ENCODE results near the gene ACTA2.
A peak's percentile ranks its signal among the peaks of the same experiment; 100 is the strongest.
"Not testable (repeated sequence)": the region's sequence is repeated elsewhere in the genome, so short reads cannot be mapped to it uniquely, and the experiment has no call there.

ACTA2 gene

GRCh38 chr10:88949051-88949450, 3.5 kb downstream of the ACTA2 start:
- DNase-seq = no peak

DNA sequence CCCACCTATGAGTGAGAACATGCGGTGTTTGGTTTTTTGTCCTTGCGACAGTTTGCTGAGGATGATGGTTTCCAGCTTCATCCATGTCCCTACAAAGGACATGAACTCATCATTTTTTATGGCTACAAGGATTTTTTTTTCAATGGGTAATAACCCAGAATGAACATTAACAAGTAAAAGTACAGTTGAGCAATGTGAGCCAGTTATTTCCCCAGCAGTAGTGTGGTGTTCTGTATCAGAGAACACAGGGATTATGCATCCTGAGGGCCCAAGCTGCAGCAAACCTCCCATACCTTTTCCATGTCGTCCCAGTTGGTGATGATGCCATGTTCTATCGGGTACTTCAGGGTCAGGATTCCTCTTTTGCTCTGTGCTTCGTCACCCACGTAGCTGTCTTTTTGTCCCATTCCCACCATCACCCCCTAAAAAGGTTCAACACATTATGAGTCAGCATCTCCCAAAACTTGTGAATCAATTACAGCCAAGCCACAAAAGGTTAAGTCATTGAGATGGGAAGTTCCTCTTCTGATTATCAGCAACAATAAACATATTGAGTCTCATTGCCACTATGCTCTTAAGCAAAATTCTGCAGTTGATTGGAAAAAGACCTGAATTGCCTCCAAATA, 5.5 kb downstream of the ACTA2 start:
- DNase-seq = no peak

DNA sequence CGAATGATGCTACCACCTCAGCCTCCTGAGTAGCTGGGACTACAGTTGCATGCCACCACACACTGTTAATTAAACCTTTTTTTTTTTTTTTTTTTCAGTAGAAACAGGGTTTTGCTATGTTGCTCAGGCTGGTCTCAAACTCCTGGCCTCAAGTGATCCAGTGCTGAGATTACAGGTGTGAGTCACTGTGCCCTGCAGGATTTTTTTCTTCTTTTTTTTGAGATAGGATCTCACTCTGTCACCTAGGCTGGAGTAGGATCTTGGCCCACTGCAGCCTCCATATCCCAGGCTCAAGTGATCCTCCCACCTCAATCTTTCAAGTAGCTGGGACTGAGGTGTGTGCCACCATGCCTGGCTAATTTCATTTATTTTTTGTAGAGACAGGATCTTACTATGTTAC, 6.4 kb downstream of the ACTA2 start:
- DNase-seq = no peak

- DNase-seq = no peak
Measured at GRCh38 chr10:88944813-88945212, 7.8 kb downstream of the ACTA2 start.

- DNase-seq = no peak
Measured at GRCh38 chr10:88943778-88944177, 8.8 kb downstream of the ACTA2 start.

DNA sequence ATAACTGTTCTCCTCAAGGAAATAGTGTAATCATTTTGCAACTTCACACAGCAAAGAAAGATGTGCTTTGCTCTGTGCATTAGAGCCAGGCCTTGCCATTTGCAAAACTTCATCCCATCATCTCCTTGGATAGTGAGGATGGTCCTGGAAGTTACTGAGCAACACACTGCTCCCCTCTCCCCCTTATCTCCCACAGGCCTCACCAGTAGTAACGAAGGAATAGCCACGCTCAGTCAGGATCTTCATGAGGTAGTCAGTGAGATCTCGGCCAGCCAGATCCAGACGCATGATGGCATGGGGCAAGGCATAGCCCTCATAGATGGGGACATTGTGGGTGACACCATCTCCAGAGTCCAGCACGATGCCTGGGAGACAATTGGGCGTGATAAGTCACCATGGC, 11.5 kb downstream of the ACTA2 start:
- no peak for DNase-seq

DNA sequence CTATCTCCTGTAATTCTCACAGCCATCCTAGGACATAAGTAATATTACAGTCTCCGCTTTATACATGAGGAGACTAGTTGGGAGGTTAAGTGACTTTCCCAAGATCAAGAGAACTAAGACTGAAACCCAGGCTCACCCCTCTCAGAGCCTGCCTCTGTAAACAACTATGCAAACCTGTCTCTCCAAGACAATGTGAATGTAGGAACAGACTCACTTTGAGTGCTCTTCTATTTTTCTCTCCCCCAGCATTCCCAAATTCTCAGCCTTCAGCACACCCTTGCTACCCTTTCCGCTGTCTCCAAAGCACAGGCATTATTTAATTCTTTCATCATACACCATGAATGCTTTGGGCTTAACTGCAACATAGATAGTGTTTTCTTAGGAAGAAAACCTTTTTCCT, 13.6 kb downstream of the ACTA2 start:
- DNase-seq = no peak

DNA sequence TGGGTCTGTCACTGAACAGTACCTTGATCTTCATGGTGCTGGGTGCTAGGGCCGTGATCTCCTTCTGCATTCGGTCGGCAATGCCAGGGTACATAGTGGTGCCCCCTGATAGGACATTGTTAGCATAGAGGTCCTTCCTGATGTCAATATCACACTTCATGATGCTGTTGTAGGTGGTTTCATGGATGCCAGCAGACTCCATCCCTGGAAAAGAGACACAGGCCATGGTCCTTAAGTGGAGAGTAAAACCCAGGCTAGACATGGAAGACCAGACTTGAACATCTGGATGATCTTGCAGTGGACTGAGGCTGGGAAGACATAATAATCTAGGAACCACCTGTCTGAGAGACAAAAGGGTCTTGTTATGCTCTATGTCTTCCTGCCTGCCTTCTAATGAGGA, 14.5 kb downstream of the ACTA2 start:
- no peak for DNase-seq

DNA sequence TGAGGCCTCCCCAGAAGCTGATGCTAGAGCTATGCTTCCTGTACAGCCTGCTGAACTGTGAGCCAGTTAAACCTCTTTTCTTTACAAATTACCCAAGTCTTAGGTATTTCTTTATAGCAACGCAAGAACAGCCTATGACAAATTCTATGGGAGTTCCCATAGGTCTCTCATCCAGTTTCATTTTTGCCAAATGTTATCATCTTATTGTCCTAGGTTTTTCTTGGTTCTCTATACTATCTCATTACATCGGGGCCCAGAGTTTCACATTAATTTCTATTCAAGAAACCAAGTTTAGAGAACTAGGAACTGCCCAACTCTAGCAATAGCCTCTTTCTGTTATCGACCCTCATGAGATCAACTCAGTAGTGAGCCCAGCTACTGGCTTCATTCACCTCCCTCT, 15.9 kb downstream of the ACTA2 start:
- DNase-seq = no peak

- peak; percentile 46 for DNase-seq
Measured at GRCh38 chr10:88934900-88935672, 17.5 kb downstream of the ACTA2 start.

DNA sequence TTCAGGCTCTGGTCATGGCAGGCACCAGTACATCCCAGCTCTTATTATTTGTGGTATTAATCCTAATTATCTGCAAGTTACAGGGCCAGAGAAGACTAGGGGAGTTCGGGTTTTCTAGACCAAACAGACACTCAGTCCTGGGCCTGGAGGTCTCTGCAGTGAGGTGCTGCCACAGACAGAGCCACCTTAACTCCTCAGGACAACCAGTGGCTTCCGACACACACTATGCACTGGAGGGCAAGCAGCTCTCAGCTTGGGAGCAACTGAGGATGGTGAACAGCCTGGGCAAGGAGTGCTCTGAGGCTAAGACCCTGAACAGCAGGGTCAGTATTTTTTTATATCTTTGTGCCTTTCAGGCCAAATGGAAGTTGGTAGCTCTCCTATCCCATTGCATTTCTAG, 19.0 kb downstream of the ACTA2 start:
- no peak for DNase-seq

DNA sequence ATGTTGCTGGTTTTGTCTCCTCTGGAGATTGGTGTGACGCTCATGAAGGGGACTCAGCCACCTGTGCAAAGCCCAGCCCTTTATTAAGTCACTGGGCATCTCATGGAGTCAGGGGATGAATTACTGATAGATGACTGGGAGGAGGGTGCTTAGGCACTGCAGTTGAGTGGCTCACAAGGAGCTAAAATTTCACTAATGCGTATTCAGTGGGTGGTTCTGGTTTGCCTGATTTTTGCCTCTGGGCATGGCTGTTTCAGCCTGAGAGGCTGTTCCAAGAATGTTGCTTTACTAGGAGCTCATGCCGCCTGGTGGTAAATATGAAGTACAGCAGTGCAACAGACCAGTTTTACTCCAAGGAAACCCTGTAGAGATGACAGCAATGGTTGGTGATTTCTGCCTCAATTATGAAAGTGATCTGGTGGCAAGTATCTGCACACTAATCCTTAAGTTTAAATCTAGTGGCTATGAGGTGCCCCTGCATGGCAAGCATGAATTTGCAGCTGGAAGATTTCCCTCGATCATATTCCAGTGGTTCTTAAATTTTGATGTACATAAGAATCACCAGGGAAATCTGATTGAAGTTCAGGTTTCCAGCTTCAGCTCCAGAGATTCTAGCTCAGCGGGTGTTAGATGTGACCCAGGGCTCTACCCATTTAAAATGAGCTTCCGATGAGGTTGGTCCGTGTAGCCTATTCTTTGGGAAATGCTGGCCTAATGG, 19.9 kb downstream of the ACTA2 start:
- peak; percentile 32 for DNase-seq

- not testable (repeated sequence) for DNase-seq
Measured at GRCh38 chr10:88932029-88932428, 20.5 kb downstream of the ACTA2 start.

GRCh38 chr10:88931548-88931947, 21.0 kb downstream of the ACTA2 start:
- DNase-seq = no peak

DNA sequence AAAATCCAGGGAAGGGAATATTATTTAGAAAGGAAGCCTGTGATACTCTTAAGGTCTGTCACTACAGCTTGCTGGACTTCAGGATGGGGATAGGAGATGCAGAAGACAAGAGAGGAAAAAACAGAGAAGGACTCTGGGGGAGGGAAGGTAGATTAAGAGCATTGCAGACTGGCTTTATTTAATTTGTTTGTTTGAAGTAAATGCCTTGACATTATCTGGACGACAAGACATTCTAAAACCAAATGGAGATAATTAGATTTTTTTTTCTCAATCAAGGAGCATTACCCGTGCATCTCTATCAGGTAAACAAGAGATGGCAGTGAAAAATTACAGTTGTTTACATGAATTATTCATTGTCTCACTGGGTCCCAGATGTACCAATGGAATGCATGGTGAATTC, 24.3 kb downstream of the ACTA2 start:
- DNase-seq = no peak

- DNase-seq = no peak
Measured at GRCh38 chr10:88927416-88927690, 25.2 kb downstream of the ACTA2 start.

DNA sequence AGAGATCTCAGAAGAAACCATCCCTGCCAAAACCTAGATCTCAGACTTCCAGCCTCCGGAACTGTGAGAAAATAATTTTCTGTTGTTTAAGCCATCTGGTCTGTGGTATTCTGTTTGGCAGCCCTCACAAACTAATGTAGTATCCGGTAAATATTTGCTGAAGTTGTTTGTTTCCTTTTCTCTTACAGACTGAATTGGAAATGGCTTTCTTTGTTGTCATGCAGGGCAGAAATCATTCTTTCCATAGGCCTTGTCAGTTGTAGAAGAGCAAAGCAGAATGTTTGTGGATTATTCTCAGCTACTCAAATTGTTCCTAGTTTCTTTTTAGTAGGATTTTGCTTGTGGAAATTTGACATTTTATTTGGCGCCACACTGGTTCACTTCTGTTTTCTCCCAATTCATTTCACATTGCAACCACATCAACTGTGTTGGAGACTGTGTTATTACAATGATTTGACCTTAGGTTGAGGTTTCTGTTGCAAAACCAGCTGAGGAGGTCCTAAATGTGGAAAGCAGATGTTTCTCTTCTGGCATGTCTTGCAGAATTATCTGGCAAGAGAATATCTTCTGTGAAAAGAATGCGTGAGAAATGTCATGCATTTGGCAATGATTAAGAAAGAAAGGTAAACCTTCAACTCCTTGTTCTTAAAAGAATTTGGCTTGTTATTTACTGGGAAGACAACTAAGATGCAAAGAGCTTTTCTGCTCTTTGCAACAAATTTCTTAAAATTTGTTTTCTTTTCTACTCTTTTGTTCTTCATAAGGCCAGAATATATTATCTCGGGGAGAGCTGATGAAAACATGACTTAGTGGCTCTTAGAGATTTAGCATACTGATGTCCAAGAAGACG, 25.8 kb downstream of the ACTA2 start:
- no peak for DNase-seq

DNA sequence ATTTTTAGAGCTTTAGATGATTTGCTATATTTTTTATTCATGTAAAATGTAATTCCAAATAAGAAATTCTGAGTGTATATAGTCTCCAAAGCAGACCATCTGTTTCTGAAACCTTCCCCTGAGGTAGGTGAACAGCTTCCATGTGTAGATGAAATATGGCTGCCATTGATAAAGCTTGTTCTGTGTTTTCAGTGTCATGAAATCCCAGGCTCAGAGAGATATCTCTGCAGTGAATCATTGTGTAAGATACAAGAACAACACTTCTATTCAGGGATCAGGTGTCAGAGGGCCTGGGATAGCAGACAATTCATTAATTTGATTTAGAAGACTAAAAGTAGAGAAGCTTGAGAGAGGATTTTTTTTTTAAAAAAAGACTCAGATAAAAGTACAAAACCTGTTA, 29.1 kb downstream of the ACTA2 start:
- DNase-seq = no peak

DNA sequence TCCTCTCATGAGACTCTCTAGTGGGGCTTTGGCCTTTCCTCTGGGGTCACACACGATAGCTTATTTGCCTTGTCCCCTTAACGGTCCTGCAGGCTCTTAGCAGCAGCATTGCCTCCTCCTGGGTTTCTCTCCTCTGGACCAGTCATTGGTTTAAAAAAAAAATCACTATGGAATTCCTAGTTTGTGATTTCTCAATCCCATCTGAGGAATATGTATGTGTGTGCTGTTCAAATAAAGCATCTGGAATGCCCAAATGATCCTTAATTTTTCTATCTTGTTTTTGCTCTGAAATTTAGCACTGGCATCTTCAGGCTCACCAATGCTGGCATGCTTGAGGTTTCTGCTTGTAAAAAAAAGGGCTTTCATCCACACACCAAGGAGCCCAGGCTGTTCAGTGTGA, 30.5 kb downstream of the ACTA2 start:
- no peak for DNase-seq

GRCh38 chr10:88920986-88921593, 31.5 kb downstream of the ACTA2 start:
- no peak for DNase-seq

- no peak for DNase-seq
Measured at GRCh38 chr10:88920198-88920597, 32.4 kb downstream of the ACTA2 start.

GRCh38 chr10:88919041-88919440, 33.5 kb downstream of the ACTA2 start:
- DNase-seq = no peak
